HepG2 (cell line): ENCODE results near the gene SRSF3. TPM values are rescaled to one million over a fixed set of nuclear protein-coding genes. Genes with fewer than 3 reads are reported as not detected.
A peak's percentile ranks its signal among the peaks of the same experiment; 100 is the strongest.

ENCODE experiments used
- CSRNP2 ChIP-seq: sonication (generic); formaldehyde crosslinking; conservative IDR thresholded peaks from 2 replicates; pipeline ENCODE4 v1.8.0; 2022; ENCODE audit warnings: low read depth, missing genetic modification reagents
- FOXO4 ChIP-seq: sonication (generic); formaldehyde crosslinking; conservative IDR thresholded peaks from 2 replicates; pipeline ENCODE4 v1.8.1; 2023; ENCODE audit warnings: missing genetic modification reagents
- ZNF318 ChIP-seq: sonication (generic); formaldehyde crosslinking; IDR thresholded peaks from 2 replicates; pipeline ENCODE4 v1.4.0; 2020; ENCODE audit warnings: mild to moderate bottlenecking, missing genetic modification reagents
- polyA plus RNA-seq, 8 experiments: library from polyadenylated mRNA; depleted of rRNA in 3 of 8; stranded (reverse) in 7 of 8; unstranded in 1 of 8; fragments of >200 nt; fragmentation: Illumina TruSeq in 4 of 8; extraction: Trizol in 4 of 8; gene quantifications; 2 replicates each; pipeline versions ENCODE4 v1.2.1 to v1.2.3, GENCODE V29; 2011 to 2016; ENCODE audit warnings: low read depth in 4 of 8, missing spikeins in 1 of 8, mixed read lengths in 1 of 8; ENCODE audit not compliant: insufficient read depth in 1 of 8
- total RNA-seq, 5 experiments: library from RNA; depleted of rRNA; stranded (reverse); fragments of >200 nt; fragmentation: Illumina TruSeq; extraction: Trizol; gene quantifications; 2 replicates each; pipeline ENCODE4 v1.2.3, GENCODE V29; 2016; ENCODE audit warnings: low read depth in 1 of 5

SRSF3 gene
- total and polyA plus RNA-seq, 2 of the 13 experiments (the other 11 are each of a cell fraction or from before 2014, with no cell fraction given) = 206 to 684 TPM

- TF ChIP-seq ZNF318 (CRISPR knock-in tag) = no peak
- TF ChIP-seq CSRNP2 (CRISPR knock-in tag) = no peak
- TF ChIP-seq FOXO4 (CRISPR knock-in tag) = 0 out of 2 replicates have a peak, but pooled peaks have one; percentile 22
Observed at GRCh38 chr6:36636687-36637418, 42.7 kb downstream of the SRSF3 start (continued).
